Measurements from ENCODE around the gene FAM47B.

Gene FAM47B

DNA sequence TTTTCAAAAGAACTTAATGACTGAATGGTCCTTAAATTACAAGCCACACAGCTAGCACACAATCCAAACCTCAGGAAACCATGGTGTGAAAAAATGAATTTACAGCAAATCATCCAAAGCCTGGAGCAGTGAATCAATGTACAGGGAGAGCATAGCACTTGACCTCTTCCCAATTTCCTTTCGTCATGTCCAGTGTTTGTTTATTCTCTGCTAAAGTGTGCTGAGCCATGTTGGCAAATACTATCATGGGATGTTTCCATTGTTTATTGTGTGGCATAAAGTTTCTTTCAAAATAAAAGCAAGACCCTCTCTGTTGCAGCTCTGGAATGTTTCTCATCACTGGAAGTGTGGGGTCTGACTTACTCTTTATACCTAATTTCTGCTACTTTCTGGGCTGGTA, 25.4 kb upstream of the FAM47B start:
- TF ChIP-seq, protein P1, sequence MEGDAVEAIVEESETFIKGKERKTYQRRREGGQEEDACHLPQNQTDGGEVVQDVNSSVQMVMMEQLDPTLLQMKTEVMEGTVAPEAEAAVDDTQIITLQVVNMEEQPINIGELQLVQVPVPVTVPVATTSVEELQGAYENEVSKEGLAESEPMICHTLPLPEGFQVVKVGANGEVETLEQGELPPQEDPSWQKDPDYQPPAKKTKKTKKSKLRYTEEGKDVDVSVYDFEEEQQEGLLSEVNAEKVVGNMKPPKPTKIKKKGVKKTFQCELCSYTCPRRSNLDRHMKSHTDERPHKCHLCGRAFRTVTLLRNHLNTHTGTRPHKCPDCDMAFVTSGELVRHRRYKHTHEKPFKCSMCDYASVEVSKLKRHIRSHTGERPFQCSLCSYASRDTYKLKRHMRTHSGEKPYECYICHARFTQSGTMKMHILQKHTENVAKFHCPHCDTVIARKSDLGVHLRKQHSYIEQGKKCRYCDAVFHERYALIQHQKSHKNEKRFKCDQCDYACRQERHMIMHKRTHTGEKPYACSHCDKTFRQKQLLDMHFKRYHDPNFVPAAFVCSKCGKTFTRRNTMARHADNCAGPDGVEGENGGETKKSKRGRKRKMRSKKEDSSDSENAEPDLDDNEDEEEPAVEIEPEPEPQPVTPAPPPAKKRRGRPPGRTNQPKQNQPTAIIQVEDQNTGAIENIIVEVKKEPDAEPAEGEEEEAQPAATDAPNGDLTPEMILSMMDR (IDR thresholded peaks at IDR 0.05; ENCODE audit: low read depth, low read length): no peak
- no peak for DNase-seq (ENCODE audit: extremely low read depth, low read depth)

DNA sequence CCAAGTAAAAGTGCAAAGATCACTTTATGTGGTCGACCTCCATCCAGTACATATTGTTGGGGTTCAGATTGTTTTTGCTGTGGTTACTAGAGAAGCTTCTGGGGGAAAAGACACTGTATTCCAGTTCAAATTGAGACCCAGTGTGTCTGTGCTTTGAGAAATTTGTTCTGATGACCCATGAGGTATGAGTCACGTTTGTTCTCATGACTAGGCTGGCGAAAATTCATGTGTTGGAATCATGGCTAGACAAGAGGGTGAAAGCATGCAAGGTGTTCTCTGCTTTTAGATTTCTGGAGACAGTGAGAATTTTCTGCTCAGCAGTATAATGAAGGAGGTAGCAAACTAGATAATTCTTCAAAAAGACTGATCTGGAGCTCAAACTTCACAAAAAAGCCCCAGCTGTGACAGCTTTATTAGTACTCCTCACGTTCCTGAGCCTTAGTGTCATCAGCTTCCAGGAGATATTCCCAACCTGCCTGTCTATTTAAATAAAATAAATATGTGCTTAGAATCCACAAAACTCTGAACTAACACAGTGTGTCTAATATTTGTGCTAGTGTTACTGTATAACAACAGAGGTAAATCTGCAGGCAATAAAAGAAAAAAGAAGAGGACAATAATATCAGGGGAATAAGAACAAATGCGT, 24.4 kb upstream of the FAM47B start:
- TF ChIP-seq, protein P1 (IDR thresholded peaks at IDR 0.05; ENCODE audit: low read depth, low read length): no peak
- no peak for DNase-seq (ENCODE audit: extremely low read depth, low read depth)

DNA sequence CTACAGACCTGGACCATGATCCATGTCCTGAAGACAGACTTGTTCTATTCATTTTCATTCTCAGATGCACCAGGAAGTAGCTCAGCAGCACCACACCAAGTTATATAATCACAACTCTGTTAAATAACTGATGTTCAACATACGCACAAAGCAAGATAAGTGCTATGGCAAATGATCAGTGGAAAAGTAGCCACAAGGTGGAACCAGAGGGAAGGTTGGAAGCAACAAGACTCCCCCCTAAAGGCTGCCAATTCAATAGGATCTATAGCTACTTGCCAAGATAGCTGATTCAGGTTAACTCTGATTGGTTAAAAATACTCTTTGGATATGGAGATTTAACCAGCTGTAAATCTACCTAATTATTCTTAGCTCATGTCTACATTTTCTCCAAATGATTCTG, 23.7 kb upstream of the FAM47B start:
- DNase-seq (ENCODE audit: extremely low read depth, low read depth): peak; percentile 16
- TF ChIP-seq, protein P1 (IDR thresholded peaks at IDR 0.05; ENCODE audit: low read depth, low read length): peak; percentile 47

DNA sequence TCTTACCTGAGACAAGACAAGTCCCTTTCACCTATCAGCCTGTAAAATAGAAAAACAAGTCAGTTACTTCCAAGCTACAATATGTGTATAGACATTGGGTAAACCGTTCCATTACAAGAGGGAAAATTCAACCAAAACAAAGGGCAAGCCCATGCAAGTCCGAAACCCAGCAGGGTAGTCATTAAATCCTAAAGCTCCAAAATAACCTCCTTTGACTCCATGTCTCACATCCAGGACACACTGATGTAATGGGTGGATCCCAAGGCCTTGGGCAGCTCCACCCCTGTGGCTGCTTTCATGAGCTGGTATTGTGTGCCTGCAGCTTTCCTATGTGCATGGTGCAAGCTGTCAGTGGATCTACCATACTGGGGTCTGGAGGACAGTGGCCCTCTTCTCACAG, 14.7 kb upstream of the FAM47B start:
- TF ChIP-seq, protein P1 (IDR thresholded peaks at IDR 0.05; ENCODE audit: low read depth, low read length): no peak
- DNase-seq (ENCODE audit: extremely low read depth, low read depth): no peak

DNA sequence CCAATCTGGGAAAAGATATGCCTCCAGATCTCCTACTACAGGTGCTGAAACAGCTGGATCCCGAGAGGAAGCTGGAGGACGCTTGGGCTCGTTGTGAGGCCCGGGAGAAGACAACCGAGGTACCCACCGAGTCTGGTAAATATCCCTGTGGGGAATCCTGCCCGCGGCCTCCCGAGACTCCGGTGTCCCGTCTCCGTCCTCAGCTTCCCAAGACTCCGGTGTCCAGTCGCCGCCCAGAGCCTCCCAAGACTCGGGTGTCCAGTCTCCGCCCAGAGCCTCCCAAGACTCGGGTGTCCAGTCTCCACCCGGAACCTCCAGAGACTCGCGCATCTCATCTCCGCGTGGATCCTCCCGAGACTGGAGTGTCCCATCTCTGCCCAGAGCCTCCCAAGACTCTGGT, 639 bp downstream of the FAM47B start:
- no peak for DNase-seq (ENCODE audit: extremely low read depth, low read depth)
- TF ChIP-seq, protein P1 (IDR thresholded peaks at IDR 0.05; ENCODE audit: low read depth, low read length): no peak

DNA sequence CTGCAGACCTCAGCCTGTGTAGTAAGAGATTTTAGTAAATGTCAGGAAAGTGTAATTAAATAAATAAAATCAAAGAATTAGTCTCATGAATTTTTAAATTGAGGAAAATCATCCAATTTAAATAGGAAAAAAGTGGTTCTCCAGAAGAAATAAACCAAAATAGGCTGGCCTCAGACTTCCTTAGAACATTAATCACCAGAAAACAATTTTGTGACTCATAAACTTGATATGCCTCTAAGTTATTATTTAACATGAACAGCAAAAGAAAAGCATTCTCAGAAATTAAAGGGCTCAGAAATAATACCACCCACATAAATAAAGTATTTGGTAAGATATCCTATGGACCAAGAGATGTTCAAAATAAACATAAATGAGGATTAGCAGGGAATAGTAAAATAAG, 14.3 kb downstream of the FAM47B start:
- peak; percentile 3 for DNase-seq (ENCODE audit: extremely low read depth, low read depth)
- TF ChIP-seq, protein P1 (IDR thresholded peaks at IDR 0.05; ENCODE audit: low read depth, low read length): no peak

DNA sequence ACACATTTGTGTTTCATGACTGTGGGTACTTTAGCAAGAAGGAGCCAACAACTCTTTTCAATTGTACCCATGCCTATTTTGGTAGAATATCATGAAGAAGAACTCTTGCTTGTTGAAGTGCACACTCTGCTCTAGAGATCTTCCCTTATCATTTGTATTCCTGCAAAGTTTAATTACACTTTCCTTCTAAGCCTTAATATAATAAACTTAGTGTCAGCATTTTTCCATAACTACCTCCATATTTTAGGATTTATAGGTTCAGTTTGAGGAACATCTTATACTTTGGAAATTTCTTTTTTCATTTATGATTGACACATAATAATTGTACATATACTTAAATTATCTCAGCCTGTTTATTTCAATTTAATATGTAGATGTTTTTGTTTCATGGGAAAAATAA, 19.1 kb downstream of the FAM47B start:
- DNase-seq (ENCODE audit: extremely low read depth, low read depth): no peak

More for the DNA sequence above, 19.1 kb downstream of the FAM47B start:
- TF ChIP-seq, protein P1 (IDR thresholded peaks at IDR 0.05; ENCODE audit: low read depth, low read length): no peak

Measured in AG09319 (cell line).